Neural progenitor cell (in vitro differentiated cells): ENCODE results near the gene TLR4. TPM values are rescaled to one million over a fixed set of nuclear protein-coding genes. Genes with fewer than 3 reads are reported as not detected.

Experiments
- DNase-seq: peaks from one replicate; pipeline ENCODE4 v3.0.0-alpha.2; 2016; ENCODE audit warnings: low spot score
- H2AFZ ChIP-seq: fragments of 200-600 bp; sonication (generic); replicated peaks from 2 replicates; pipeline ENCODE4 v1.6.1; 2016; ENCODE audit warnings: antibody characterized with exemption
- H3F3A ChIP-seq: fragments of 200-600 bp; sonication (generic); 2 replicates; pipeline ENCODE4 v1.6.1; 2016; ENCODE audit warnings: antibody characterized with exemption, low read depth
- H3K27ac ChIP-seq: fragments of 200-600 bp; sonication (generic); 2 replicates; pipeline ENCODE4 v1.5.1; 2016; ENCODE audit warnings: mild to moderate bottlenecking
- H3K27me3 ChIP-seq: fragments of 200-600 bp; sonication (generic); 2 replicates; pipeline ENCODE4 v1.6.1; 2016; ENCODE audit warnings: mild to moderate bottlenecking, moderate library complexity
- H3K36me3 ChIP-seq: fragments of 200-600 bp; sonication (generic); 2 replicates; pipeline ENCODE4 v1.5.1; 2016
- H3K4me1 ChIP-seq: fragments of 200-600 bp; sonication (generic); 2 replicates; pipeline ENCODE4 v1.6.1; 2016; ENCODE audit warnings: mixed run types
- H3K4me2 ChIP-seq: fragments of 200-600 bp; sonication (generic); 2 replicates; pipeline ENCODE4 v1.6.1; 2016
- H3K4me3 ChIP-seq: fragments of 200-600 bp; sonication (generic); 2 replicates; pipeline ENCODE4 v1.5.1; 2016
- H3K79me2 ChIP-seq: fragments of 200-600 bp; sonication (generic); 2 replicates; pipeline ENCODE4 v1.6.1; 2016; ENCODE audit warnings: low read depth
- H3K9ac ChIP-seq: fragments of 200-600 bp; sonication (generic); 2 replicates; pipeline ENCODE4 v1.6.1; 2016
- H3K9me3 ChIP-seq: fragments of 200-600 bp; sonication (generic); 2 replicates; pipeline ENCODE4 v1.5.1; 2016; ENCODE audit warnings: low read depth
- H4K20me1 ChIP-seq: fragments of 200-600 bp; sonication (generic); 2 replicates; pipeline ENCODE4 v1.6.1; 2016; ENCODE audit warnings: low read depth
- H3K27ac Mint-ChIP-seq: 3 replicates; pipeline ENCODE4 v1.8.0; 2021; ENCODE audit warnings: mixed read lengths
- H3K27me3 Mint-ChIP-seq: 2 replicates; pipeline ENCODE4 v1.8.0; 2022; ENCODE audit warnings: low read depth, mild to moderate bottlenecking, inconsistent platforms, moderate library complexity, mixed read lengths; ENCODE audit not compliant: insufficient read depth
- H3K36me3 Mint-ChIP-seq: 3 replicates; pipeline ENCODE4 v1.8.0; 2021; ENCODE audit warnings: mixed read lengths
- H3K4me1 Mint-ChIP-seq: 3 replicates; pipeline ENCODE4 v1.8.0; 2021; ENCODE audit warnings: mixed read lengths
- H3K4me3 Mint-ChIP-seq: 3 replicates; pipeline ENCODE4 v1.8.0; 2021; ENCODE audit warnings: mild to moderate bottlenecking, moderate library complexity, mixed read lengths
- H3K9me3 Mint-ChIP-seq: 3 replicates; pipeline ENCODE4 v1.8.0; 2020; ENCODE audit warnings: mixed read lengths
- CTCF ChIP-seq: fragments of 200-600 bp; sonication (generic); IDR thresholded peaks from 2 replicates; pipeline ENCODE4 v1.5.1; 2017; ENCODE audit warnings: antibody characterized with exemption, mild to moderate bottlenecking
- EZH2 ChIP-seq: fragments of 200-600 bp; sonication (generic); IDR thresholded peaks from 2 replicates; pipeline ENCODE4 v1.6.1; 2017; ENCODE audit warnings: antibody characterized with exemption, mild to moderate bottlenecking, moderate library complexity
- EZH2phosphoT487 ChIP-seq: fragments of 200-600 bp; sonication (generic); IDR thresholded peaks from 2 replicates; pipeline ENCODE4 v1.6.1; 2017; ENCODE audit warnings: antibody characterized with exemption
- total RNA-seq: library from RNA; depleted of rRNA; stranded (reverse); fragments of >200 nt; gene quantifications from 2 replicates; pipeline ENCODE4 v1.2.3, GENCODE V29; 2015; ENCODE audit warnings: low replicate concordance

TLR4 gene
- total RNA-seq, 1 donor from 2014 or later: 0.24 TPM

DNA sequence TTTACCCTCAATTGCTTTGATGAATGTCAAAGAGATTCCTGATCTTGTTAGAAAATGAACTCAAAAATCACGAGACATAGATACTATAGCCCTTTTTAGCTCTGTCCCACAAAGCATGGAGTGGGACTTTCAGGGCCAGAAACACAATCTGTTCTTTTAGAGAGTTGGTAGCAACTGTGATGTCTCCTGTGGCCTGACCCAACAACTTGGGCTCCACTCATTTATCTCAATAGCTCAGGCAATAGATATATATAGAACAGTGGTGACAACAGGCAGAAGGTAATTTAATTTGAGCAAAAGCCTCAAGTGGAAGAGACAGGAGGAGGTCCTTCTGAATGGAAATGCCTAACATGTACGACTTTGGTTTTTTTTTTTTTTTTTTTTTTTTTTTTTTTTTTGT is 25.2 kb downstream of the TLR4 start:
- Histone ChIP-seq H3K4me3 (no peak overlapping the region), H3K36me3 (no peaks in the 10 kb centered on the region), H3K4me2 (no peak overlapping the region), H3K9ac (no peak overlapping the region), H4K20me1 (no peaks in the 10 kb centered on the region), H2AFZ (no peak overlapping the region), H3K4me1 (peaks cover 5% of the 10 kb centered on the region), H3F3A (no peaks in the 10 kb centered on the region), H3K27me3 (no peaks in the 10 kb centered on the region), H3K27ac (no peak overlapping the region), H3K9me3 (no peaks in the 10 kb centered on the region), H3K79me2 (no peaks in the 10 kb centered on the region)
- no peak for DNase-seq
- peaks cover 3% of the 10 kb centered on the region for H3K4me1 Mint-ChIP-seq
- no peak for TF ChIP-seq EZH2phosphoT487
- H3K9me3 Mint-ChIP-seq: no peaks in the 10 kb centered on the region
- no peak overlapping the region for H3K27ac Mint-ChIP-seq
- H3K36me3 Mint-ChIP-seq: no peaks in the 10 kb centered on the region
- H3K4me3 Mint-ChIP-seq: no peak overlapping the region
- H3K27me3 Mint-ChIP-seq: peaks cover 3% of the 10 kb centered on the region

DNA sequence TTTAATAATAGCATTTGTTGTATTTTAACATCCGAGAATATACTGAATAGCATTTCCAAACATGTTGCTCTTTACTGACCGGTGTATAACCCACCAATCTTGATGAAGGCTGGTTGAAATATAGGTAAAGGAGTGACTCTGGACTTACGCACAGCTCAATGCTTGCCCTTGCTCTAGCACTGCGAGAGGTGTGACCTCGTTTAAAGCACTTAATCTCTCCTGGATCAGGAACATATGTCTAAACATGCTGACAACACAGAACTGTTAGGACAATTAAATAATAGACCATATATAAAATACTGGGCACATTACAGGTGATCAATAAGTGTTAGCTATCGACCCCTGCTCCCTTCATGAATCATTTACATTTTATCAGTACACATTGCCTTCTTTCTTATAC is 28.3 kb downstream of the TLR4 start:
- Mint-ChIP-seq H3K27ac (no peak overlapping the region), H3K9me3 (no peaks in the 10 kb centered on the region), H3K27me3 (peaks cover 3% of the 10 kb centered on the region), H3K4me1 (peaks cover 8% of the 10 kb centered on the region), H3K36me3 (no peaks in the 10 kb centered on the region), H3K4me3 (no peak overlapping the region)
- no peaks in the 10 kb centered on the region for H3K27me3 ChIP-seq
- no peaks in the 10 kb centered on the region for H4K20me1 ChIP-seq
- no peak for DNase-seq
- no peak overlapping the region for H3K4me3 ChIP-seq
- H3K9me3 ChIP-seq: no peaks in the 10 kb centered on the region
- H2AFZ ChIP-seq: no peak overlapping the region
- H3K9ac ChIP-seq: no peak overlapping the region
- no peaks in the 10 kb centered on the region for H3K79me2 ChIP-seq
- peaks cover 3% of the 10 kb centered on the region for H3F3A ChIP-seq
- no peak overlapping the region for H3K27ac ChIP-seq
- no peaks in the 10 kb centered on the region for H3K36me3 ChIP-seq
- H3K4me2 ChIP-seq: no peak overlapping the region
- H3K4me1 ChIP-seq: peaks cover 8% of the 10 kb centered on the region
- TF ChIP-seq CTCF (no peak), EZH2phosphoT487 (no peak), EZH2 (no peak)

DNA sequence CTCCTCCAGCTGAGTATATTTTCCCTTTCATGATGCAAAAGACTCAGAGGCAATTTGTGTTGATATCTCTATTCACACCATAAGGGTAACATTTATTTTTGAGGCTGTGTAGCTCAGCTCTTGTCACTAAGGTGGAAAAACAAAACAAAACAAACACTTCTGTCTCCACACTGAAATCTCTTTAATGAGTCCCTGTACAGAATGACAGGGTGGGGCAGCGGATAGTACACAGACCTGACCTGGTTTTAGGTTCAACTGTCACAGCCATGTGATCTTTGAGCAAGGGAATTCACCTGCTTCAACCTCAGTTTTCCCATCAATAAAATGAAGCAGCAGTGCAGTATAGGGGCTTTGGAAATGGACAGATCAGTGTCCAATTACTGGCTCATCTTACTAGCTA is 29.3 kb downstream of the TLR4 start:
- DNase-seq: no peak
- Histone ChIP-seq H2AFZ (no peak overlapping the region), H3K79me2 (no peaks in the 10 kb centered on the region), H3K27me3 (no peaks in the 10 kb centered on the region), H3K4me2 (no peak overlapping the region), H3K36me3 (no peaks in the 10 kb centered on the region), H4K20me1 (no peaks in the 10 kb centered on the region), H3K27ac (no peak overlapping the region), H3K4me1 (peaks cover 18% of the 10 kb centered on the region), H3K9me3 (no peaks in the 10 kb centered on the region), H3K4me3 (no peak overlapping the region), H3K9ac (no peak overlapping the region), H3F3A (peaks cover 6% of the 10 kb centered on the region)
- H3K36me3 Mint-ChIP-seq: no peaks in the 10 kb centered on the region
- H3K9me3 Mint-ChIP-seq: no peaks in the 10 kb centered on the region
- no peak overlapping the region for H3K4me3 Mint-ChIP-seq
- peaks cover 13% of the 10 kb centered on the region for H3K4me1 Mint-ChIP-seq
- peaks cover 3% of the 10 kb centered on the region for H3K27me3 Mint-ChIP-seq
- no peak overlapping the region for H3K27ac Mint-ChIP-seq
- TF ChIP-seq EZH2phosphoT487: no peak
- no peak for TF ChIP-seq EZH2
- TF ChIP-seq CTCF: no peak

GRCh38 chr9:117734082-117734481 is 29.9 kb downstream of the TLR4 start:
- Histone ChIP-seq H3K36me3 (no peaks in the 10 kb centered on the region), H4K20me1 (no peaks in the 10 kb centered on the region), H3K9me3 (no peaks in the 10 kb centered on the region), H3K27me3 (no peaks in the 10 kb centered on the region), H3F3A (peaks cover 6% of the 10 kb centered on the region), H3K27ac (no peak overlapping the region), H3K4me3 (no peak overlapping the region), H3K4me2 (no peak overlapping the region), H2AFZ (no peak overlapping the region), H3K4me1 (peaks cover 24% of the 10 kb centered on the region), H3K9ac (no peak overlapping the region), H3K79me2 (no peaks in the 10 kb centered on the region)
- peaks cover 13% of the 10 kb centered on the region for H3K4me1 Mint-ChIP-seq
- no peak overlapping the region for H3K4me3 Mint-ChIP-seq
- H3K36me3 Mint-ChIP-seq: no peaks in the 10 kb centered on the region
- DNase-seq: no peak
- H3K27ac Mint-ChIP-seq: no peak overlapping the region
- no peak for TF ChIP-seq EZH2
- TF ChIP-seq EZH2phosphoT487: no peak
- no peaks in the 10 kb centered on the region for H3K9me3 Mint-ChIP-seq
- H3K27me3 Mint-ChIP-seq: peaks cover 3% of the 10 kb centered on the region
